ENCODE data around the gene DYRK3. TPM values are rescaled to one million over a fixed set of nuclear protein-coding genes. Genes with fewer than 3 reads are reported as not detected.

DYRK3 gene
- total RNA-seq, 1 experiment from 2014 or later = 7.1 TPM

- Histone ChIP-seq H3K79me2 (ENCODE audit: insufficient read depth, low read length) (no peaks in the 10 kb centered on the region), H3K9me3 (ENCODE audit: control insufficient read depth in 1 of 2, insufficient read depth in 1 of 2, low read depth in 1 of 2, low read length in 2 of 2) (no peaks in the 10 kb centered on the region), H2AFZ (ENCODE audit: low read depth, low read length, poor library complexity, severe bottlenecking) (peak overlapping the region; percentile 46), H3K27ac (ENCODE audit: low read depth, low read length) (no peak overlapping the region), H3K36me3 (ENCODE audit: control insufficient read depth in 1 of 2, insufficient read depth in 2 of 2, low read length in 2 of 2) (no peaks in the 10 kb centered on the region), H3K9me2 (ENCODE audit: insufficient read depth) (no peaks in the 10 kb centered on the region), H3K4me2 (ENCODE audit: low read length) (peak overlapping the region; percentile 91), H3K27me3 (ENCODE audit: insufficient read depth, low read length) (no peaks in the 10 kb centered on the region), H3K4me3 (replicated peaks in 1 of 2; ENCODE audit: low read depth in 1 of 2, low read length in 2 of 2) (peak overlapping the region; percentile 67 to 78), H3K4me1 (ENCODE audit: control insufficient read depth in 1 of 2, insufficient read depth in 2 of 2, low read length in 2 of 2) (peaks cover 4 to 25% of the 10 kb centered on the region in 2 experiments; a peak in 3 of 4 replicates), H3K9ac (ENCODE audit: low read length) (peak overlapping the region; percentile 61), H4K20me1 (ENCODE audit: insufficient read depth) (no peaks in the 10 kb centered on the region)
- TF ChIP-seq, protein P1, sequence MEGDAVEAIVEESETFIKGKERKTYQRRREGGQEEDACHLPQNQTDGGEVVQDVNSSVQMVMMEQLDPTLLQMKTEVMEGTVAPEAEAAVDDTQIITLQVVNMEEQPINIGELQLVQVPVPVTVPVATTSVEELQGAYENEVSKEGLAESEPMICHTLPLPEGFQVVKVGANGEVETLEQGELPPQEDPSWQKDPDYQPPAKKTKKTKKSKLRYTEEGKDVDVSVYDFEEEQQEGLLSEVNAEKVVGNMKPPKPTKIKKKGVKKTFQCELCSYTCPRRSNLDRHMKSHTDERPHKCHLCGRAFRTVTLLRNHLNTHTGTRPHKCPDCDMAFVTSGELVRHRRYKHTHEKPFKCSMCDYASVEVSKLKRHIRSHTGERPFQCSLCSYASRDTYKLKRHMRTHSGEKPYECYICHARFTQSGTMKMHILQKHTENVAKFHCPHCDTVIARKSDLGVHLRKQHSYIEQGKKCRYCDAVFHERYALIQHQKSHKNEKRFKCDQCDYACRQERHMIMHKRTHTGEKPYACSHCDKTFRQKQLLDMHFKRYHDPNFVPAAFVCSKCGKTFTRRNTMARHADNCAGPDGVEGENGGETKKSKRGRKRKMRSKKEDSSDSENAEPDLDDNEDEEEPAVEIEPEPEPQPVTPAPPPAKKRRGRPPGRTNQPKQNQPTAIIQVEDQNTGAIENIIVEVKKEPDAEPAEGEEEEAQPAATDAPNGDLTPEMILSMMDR (IDR thresholded peaks at IDR 0.05 in 2 of 3, conservative IDR thresholded peaks at IDR 0.05 in 1 of 3; ENCODE audit: borderline replicate concordance in 1 of 3, insufficient read depth in 1 of 3, low read depth in 2 of 3, low read length in 2 of 3) = no peak
- TF ChIP-seq ZFX (IDR thresholded peaks at IDR 0.05) (no peak), CEBPB (IDR thresholded peaks at IDR 0.05; ENCODE audit: low read depth) (no peak), TCF7L2 (IDR thresholded peaks at IDR 0.05; ENCODE audit: borderline replicate concordance, extremely low read depth, insufficient read depth, insufficient read length) (no peak), EZH2 (IDR thresholded peaks at IDR 0.05) (no peak), RAD21 (IDR thresholded peaks at IDR 0.05; ENCODE audit: low read depth) (no peak), SIN3A (IDR thresholded peaks at IDR 0.05; ENCODE audit: low read depth) (no peak), ATF3 (IDR thresholded peaks at IDR 0.05) (no peak), MAX (IDR thresholded peaks at IDR 0.05) (no peak), ZBTB33 (IDR thresholded peaks at IDR 0.05; ENCODE audit: extremely low read depth, insufficient replicate concordance, low read length) (no peak), POLR2A (IDR thresholded peaks at IDR 0.05; ENCODE audit: borderline replicate concordance, extremely low read depth, insufficient read depth, insufficient read length) (no peak)
- RAD21 ChIA-PET (ENCODE audit: low non-redundant PET in 1 of 2, low total read pairs in 2 of 2, uncharacterized antibody in 2 of 2, unreplicated experiment in 2 of 2) = interaction anchor here in 1 of 2 experiments (0.9 kb wide), 1 partner anchor 24 kb away, joined by 3 read pairs; the partner anchor contains the start of gene EIF2D
- no peak for DNase-seq (ENCODE audit: low read depth, low spot score)
- POLR2A ChIA-PET = interaction anchor here (0.7 to 2.3 kb wide), 3 partner anchors 9 to 24 kb away, joined by 3 to 13 read pairs (median 4); partner anchors contain the start of gene EIF2D
- ATAC-seq = no peak
- intact Hi-C loops (cut with micrococcal nuclease) = loop anchor here (2.0 to 10.0 kb wide), 2 partner anchors 23 to 349 kb away; partner anchors contain the start of gene EIF2D
- no TSS peak for BruUV-seq (replicated peaks)
- CTCF ChIA-PET = interaction anchor here (1.2 to 4.0 kb wide), 10 partner anchors 9 to 346 kb away, joined by 3 to 63 read pairs (median 8); partner anchors contain the start of gene EIF2D
Measured at GRCh38 chr1:206635978-206636345, 626 bp downstream of the DYRK3 start.

All from HCT116 (cell line).